GM12873 (cell line): ENCODE data around the gene RUSC2.

ENCODE experiments used
- CTCF ChIP-seq: IDR thresholded peaks from 2 replicates; pipeline ENCODE4 v1.5.1; 2012; ENCODE audit warnings: low read depth, mild to moderate bottlenecking, moderate library complexity, low read length, control low read depth; ENCODE audit not compliant: insufficient read depth; ENCODE audit errors: missing control alignments

Gene RUSC2

GRCh38 chr9:35470340-35470739 lies 19.6 kb upstream of the RUSC2 start:
- no peak for TF ChIP-seq CTCF

- no peak for TF ChIP-seq CTCF
These were observed 19.0 kb upstream of the RUSC2 start for GRCh38 chr9:35470894-35471293.

DNA sequence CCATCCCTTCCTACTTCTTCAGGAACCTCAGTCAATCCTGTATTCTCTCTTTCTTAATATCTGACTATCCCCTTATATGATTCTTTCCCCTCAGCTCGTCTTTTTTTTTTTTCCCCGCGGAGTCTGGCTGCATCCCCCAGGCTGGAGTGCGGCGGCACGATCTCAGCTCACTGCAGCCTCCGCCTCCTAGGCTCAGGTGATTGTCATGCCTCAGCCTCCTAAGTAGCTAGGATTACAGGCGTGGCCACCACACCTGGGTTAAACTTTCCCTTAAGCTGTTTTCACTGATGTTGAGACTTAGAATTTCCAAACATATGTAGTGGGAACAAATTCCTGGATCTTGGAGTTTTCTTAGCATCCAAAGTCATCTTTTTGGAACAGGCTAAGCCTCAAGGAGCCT lies 13.3 kb upstream of the RUSC2 start:
- TF ChIP-seq CTCF = no peak

DNA sequence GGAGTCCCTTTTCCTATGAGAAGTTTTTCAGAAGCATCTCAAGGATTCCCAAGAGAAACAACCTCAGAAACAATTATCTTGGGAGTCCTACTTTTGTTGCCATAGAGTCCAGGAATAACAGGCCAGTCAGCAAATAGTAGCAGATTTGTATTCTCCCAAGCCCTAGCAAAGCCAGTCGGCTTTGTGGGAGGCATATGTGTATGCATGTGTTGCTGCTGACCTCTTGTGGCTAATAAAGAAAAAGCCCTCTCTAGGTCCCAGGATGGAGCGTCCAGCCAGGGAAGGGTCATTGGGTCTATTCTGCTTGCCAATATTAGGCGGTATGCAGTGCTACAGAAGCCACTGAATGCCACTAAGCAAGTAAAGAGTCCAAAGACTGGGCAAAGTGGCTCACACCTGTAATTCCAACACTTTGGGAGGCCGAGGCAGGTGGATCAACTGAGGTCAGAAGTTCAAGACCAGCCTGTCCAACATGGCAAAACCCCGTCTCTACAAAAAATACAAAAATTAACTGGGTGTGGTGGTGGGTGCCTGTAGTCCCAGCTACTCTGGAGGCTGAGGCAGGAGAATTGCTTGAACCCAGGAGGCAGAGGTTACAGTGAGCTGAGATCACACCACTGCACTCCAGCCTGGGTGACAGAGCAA lies 12.6 kb upstream of the RUSC2 start:
- TF ChIP-seq CTCF = peak; percentile 87

- no peak for TF ChIP-seq CTCF
These were observed 11.0 kb upstream of the RUSC2 start for GRCh38 chr9:35478871-35479270.

DNA sequence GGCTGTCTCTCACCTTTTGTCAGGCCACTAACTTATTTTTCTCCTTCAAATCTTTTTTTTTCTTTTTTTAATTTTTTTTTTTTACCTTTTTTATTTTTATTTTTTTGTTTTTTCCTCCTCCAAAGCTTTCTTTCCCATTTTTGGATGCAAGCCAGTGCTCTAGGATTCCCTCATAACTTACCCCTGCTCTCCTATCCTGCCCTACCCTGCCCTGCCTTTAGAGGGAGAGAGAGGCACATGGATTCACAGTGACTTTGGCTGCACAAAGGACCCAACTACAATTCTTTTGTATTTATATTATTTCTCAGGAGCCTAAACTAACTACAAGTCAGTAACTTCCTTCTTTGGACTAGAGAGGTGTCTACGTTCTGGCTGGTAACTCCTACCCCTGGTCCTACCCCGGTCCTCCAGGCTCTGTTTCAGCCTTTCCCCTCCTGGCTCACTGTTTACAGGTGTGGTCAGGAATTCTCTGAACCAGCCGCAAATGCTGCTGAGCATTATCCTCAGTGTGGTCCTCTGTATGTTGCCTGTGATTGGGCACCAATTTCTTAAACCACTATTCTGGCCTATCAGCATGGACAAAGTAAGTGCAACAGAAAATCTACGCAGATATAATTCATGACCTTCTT lies 8.4 kb upstream of the RUSC2 start:
- peak; percentile 73 for TF ChIP-seq CTCF

GRCh38 chr9:35482071-35482470 lies 7.8 kb upstream of the RUSC2 start:
- no peak for TF ChIP-seq CTCF

DNA sequence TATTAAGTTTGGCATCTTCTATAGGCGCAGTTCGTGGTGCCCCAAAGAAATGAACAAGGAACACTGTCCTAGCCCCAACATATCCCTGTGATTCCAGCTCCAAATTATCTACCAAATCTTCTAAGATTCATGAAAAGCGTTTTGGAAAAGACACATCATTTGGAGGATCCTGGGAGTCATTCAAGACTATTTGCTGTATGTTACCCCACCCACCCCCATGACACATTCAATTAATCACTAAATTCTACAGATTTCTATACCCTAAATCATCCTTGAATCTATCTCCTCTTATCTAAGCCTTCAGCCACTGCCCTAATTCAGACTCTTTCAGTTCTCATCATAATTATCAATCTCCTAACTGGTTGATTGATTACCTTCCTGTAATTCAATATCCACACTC lies 5.5 kb upstream of the RUSC2 start:
- no peak for TF ChIP-seq CTCF
